GM12878 (cell line): ENCODE results near the gene KIAA0930. TPM values are rescaled to one million over a fixed set of nuclear protein-coding genes. Genes with fewer than 3 reads are reported as not detected.

Experiments
- ATAC-seq: fragments of 200-7000 bp; cut with Tn5 transposase; 3 replicates; pipeline ENCODE4 v1.9.1; 2020; ENCODE audit warnings: mild to moderate bottlenecking, moderate library complexity
- BruUV-seq: library from RNA; stranded (reverse); fragments of 400-500 nt; replicated peaks from 2 replicates; lab custom pipeline; 2021; lab: Mats Ljungman, UMichigan
- CTCF ChIA-PET: fragments of 300-600 bp; sonication (Branson Sonifier 250); formaldehyde crosslinking; extraction: SDS; loops from one replicate; lab custom pipeline; 2021; ENCODE audit warnings: inconsistent platforms; lab: Yijun Ruan, JAX
- POLR2A ChIA-PET: fragments of 350-600 bp; formaldehyde crosslinking; extraction: SDS; loops from one replicate; lab custom pipeline; 2021; ENCODE audit warnings: inconsistent platforms; lab: Charles Lee
- RAD21 ChIA-PET: fragments of 300-600 bp; sonication (Branson Sonifier 250); formaldehyde crosslinking; loops from one replicate; lab custom pipeline; 2023; ENCODE audit warnings: antibody characterized with exemption; ENCODE audit not compliant: unreplicated experiment; lab: Charles Lee
- SMC1A ChIA-PET: fragments of 300-600 bp; sonication (Branson Sonifier 250); formaldehyde crosslinking; loops from one replicate; lab custom pipeline; 2023; ENCODE audit not compliant: unreplicated experiment, uncharacterized antibody; lab: Charles Lee
- DNase-seq: peaks from one replicate; pipeline ENCODE4 v3.0.0-alpha.2; 2011; ENCODE audit warnings: low read depth, low spot score
- FAIRE-seq: peaks from 3 replicates; lab custom pipeline; 2011; peaks lifted over from hg19 to GRCh38; lab: Jason Lieb, UNC
- H2AFZ ChIP-seq: 2 replicates; pipeline ENCODE4 v1.6.0; 2011; ENCODE audit warnings: low read depth, low read length, control low read depth; ENCODE audit not compliant: control insufficient read depth
- H3K27ac ChIP-seq: 2 replicates; pipeline ENCODE4 v1.5.1; 2011; ENCODE audit warnings: control low read depth; ENCODE audit not compliant: control insufficient read depth, insufficient read depth
- H3K27me3 ChIP-seq, 2 experiments: replicated peaks in 1 of 2; 2 replicates each; pipeline versions ENCODE4 v1.6.0 to v1.6.1; 2011; ENCODE audit warnings: low read length in 1 of 2; ENCODE audit not compliant: control insufficient read depth in 2 of 2, insufficient read depth in 2 of 2
- H3K36me3 ChIP-seq, 2 experiments: 2 replicates each; pipeline ENCODE4 v1.5.1; 2011; ENCODE audit warnings: low read length in 1 of 2; ENCODE audit not compliant: control insufficient read depth in 2 of 2, insufficient read depth in 2 of 2
- H3K4me1 ChIP-seq: 2 replicates; pipeline ENCODE4 v1.6.1; 2011; ENCODE audit warnings: mild to moderate bottlenecking, low read length, moderate library complexity, mixed read lengths; ENCODE audit not compliant: control insufficient read depth, insufficient read depth
- H3K4me2 ChIP-seq: 2 replicates; pipeline ENCODE4 v1.6.0; 2011; ENCODE audit warnings: control low read depth; ENCODE audit not compliant: control insufficient read depth, insufficient read depth
- H3K4me3 ChIP-seq: fragments of 200-600 bp; sonication (generic); 2 replicates; pipeline ENCODE4 v1.5.1; 2016
- H3K79me2 ChIP-seq: 2 replicates; pipeline ENCODE4 v1.6.0; 2011; ENCODE audit warnings: low read length; ENCODE audit not compliant: control insufficient read depth, insufficient read depth
- H3K9ac ChIP-seq: 2 replicates; pipeline ENCODE4 v1.8.0; 2011; ENCODE audit warnings: low read length, control low read depth, mixed read lengths; ENCODE audit not compliant: control insufficient read depth, insufficient read depth
- H3K9me3 ChIP-seq: replicated peaks from 3 replicates; pipeline ENCODE4 v1.5.1; 2011; ENCODE audit warnings: mild to moderate bottlenecking, low read length; ENCODE audit not compliant: control insufficient read depth, insufficient read depth
- H4K20me1 ChIP-seq: 2 replicates; pipeline ENCODE4 v1.6.0; 2011; ENCODE audit not compliant: control insufficient read depth, insufficient read depth
- ATF7 ChIP-seq: fragments of 450-650 bp; IDR thresholded peaks from 2 replicates; pipeline ENCODE4 v1.6.1; 2016; ENCODE audit warnings: low read depth, mild to moderate bottlenecking
- DPF2 ChIP-seq: fragments of 450-650 bp; IDR thresholded peaks from 2 replicates; pipeline ENCODE4 v1.6.1; 2017; ENCODE audit warnings: mild to moderate bottlenecking
- HDGF ChIP-seq: fragments of 450-650 bp; IDR thresholded peaks from 2 replicates; pipeline ENCODE4 v1.6.1; 2016; ENCODE audit warnings: antibody characterized with exemption
- RAD21 ChIP-seq: IDR thresholded peaks from 2 replicates; pipeline ENCODE4 v1.6.1; 2011; ENCODE audit warnings: mild to moderate bottlenecking, low read depth, low read length, moderate library complexity; ENCODE audit not compliant: insufficient read depth
- SIX5 ChIP-seq: IDR thresholded peaks from 2 replicates; pipeline ENCODE4 v1.6.1; 2011; ENCODE audit warnings: mild to moderate bottlenecking, low read depth, low read length, moderate library complexity; ENCODE audit not compliant: severe bottlenecking
- YBX1 ChIP-seq: fragments of 450-650 bp; IDR thresholded peaks from 2 replicates; pipeline ENCODE4 v1.6.1; 2016; ENCODE audit warnings: antibody characterized with exemption
- ZNF207 ChIP-seq: fragments of 450-650 bp; IDR thresholded peaks from 2 replicates; pipeline ENCODE4 v1.6.1; 2014; ENCODE audit warnings: antibody characterized with exemption, mild to moderate bottlenecking, borderline replicate concordance
- WGBS: methylation state at CpG from one replicate; pipeline ENCODE4 v1.1.6; 2016; ENCODE audit warnings: low lambda C conversion rate; ENCODE audit not compliant: insufficient replicate concordance, insufficient coverage; ENCODE audit errors: missing lambda C conversion rate; 5-methylcytosine and 5-hydroxymethylcytosine counted together
- in situ Hi-C: fragments of 300-500 bp; cut with MboI; formaldehyde crosslinking; loops from 9 replicates; pipeline ENCODE4 v1.14.3; 2018; ENCODE audit warnings: mixed read lengths
- intact Hi-C: fragments of 100-400 bp; cut with micrococcal nuclease; formaldehyde crosslinking; loops from one replicate; pipeline ENCODE4 v1.14.2; 2022; ENCODE audit not compliant: unreplicated experiment
- polyA plus RNA-seq, 11 experiments: library from polyadenylated mRNA; depleted of rRNA in 4 of 11; unstranded in 6 of 11; stranded (reverse) in 5 of 11; fragments of >200 nt; fragmentation: Nextera tagmentation in 4 of 11; fragmentation: Illumina TruSeq in 1 of 11; extraction: Ambion mirVana in 4 of 11; extraction: Trizol in 1 of 11; gene quantifications; 1 replicate in 1 of 11; 2 replicates in 10 of 11; pipeline versions ENCODE4 v1.2.1 to v1.2.3, GENCODE V29; 2011 to 2016; ENCODE audit warnings: inconsistent platforms in 2 of 11, missing spikeins in 2 of 11, low read depth in 1 of 11
- total RNA-seq, 4 experiments: library from RNA; depleted of rRNA in 3 of 4; stranded (reverse); fragments of >200 nt in 3 of 4; fragmentation: Illumina TruSeq in 1 of 4; extraction: Trizol in 1 of 4; gene quantifications; 2 replicates each; pipeline versions ENCODE4 v1.2.1 to v1.2.3, GENCODE V29; 2013 to 2021
- TF ChIP-seq, protein P1 (sequence below): fragments of 450-650 bp; IDR thresholded peaks from 2 replicates; pipeline ENCODE4 v1.6.1; 2016; ENCODE audit warnings: mild to moderate bottlenecking, moderate library complexity, borderline replicate concordance
- TF ChIP-seq, protein P2 (sequence below): IDR thresholded peaks from 2 replicates; pipeline ENCODE4 v1.6.1; 2011; ENCODE audit warnings: low read depth, mild to moderate bottlenecking, low read length, moderate library complexity, borderline replicate concordance; ENCODE audit errors: extremely low read depth
- TF ChIP-seq, protein P3 (sequence below), 3 experiments: IDR thresholded peaks in 2 of 3; conservative IDR thresholded peaks in 1 of 3; 2 replicates each; pipeline ENCODE4 v1.5.1; 2011; ENCODE audit warnings: low read depth in 3 of 3, low read length in 3 of 3, mild to moderate bottlenecking in 3 of 3, control low read depth in 2 of 3, moderate library complexity in 2 of 3, inconsistent platforms in 1 of 3, mixed read lengths in 1 of 3; ENCODE audit not compliant: control insufficient read depth in 2 of 3, insufficient read depth in 1 of 3; ENCODE audit errors: extremely low read depth in 1 of 3

The KIAA0930 gene
- total and polyA plus RNA-seq, 10 of the 15 experiments (the other 5 are each of a cell fraction or from before 2014, with no cell fraction given): 3.6 to 125 (median 46.3) TPM

DNA sequence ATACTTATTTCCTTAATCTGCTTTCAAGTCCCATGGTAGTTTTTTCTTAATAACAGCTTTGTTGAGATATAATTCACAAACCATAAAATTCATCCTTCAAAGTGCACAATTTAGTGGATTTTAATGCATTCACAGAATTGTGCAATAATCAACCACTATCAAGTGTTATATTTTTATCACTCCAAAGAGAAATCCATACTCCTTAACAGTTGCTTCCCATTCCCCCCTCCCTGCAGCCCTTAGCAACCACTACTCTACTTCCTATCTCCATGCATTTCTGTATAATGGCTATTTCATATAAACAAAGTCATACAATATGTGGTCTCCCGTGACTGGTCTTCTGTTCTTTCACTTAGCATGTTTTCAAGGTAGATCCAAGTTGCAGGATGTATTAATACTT is 95.8 kb downstream of the KIAA0930 start:
- no peak overlapping the region for H3K4me2 ChIP-seq

DNA sequence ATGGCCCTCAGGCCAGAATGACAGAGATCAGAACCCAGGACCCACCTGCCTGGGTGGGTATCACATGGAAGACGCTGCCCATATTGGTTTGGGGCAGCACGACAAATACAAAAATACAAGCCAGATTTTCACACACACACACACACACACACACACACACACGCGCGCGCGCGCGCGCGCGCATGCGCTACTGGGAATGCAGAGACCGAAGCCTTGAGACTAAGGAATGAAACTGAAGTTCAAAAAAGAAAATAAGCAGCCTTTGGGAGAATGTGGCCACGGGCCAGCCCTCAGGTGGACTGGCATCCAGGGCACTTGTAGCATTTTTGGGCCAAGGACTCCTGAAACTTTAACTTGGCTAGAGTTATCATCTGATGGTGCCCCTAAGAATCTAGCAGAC is 98.3 kb downstream of the KIAA0930 start:
- Histone ChIP-seq H2AFZ (no peak overlapping the region), H3K36me3 (no peaks in the 10 kb centered on the region; a peak in 2 of 4 replicates), H3K9ac (no peak overlapping the region), H3K79me2 (no peaks in the 10 kb centered on the region), H3K4me2 (no peak overlapping the region), H3K4me3 (no peak overlapping the region), H3K27ac (no peak overlapping the region), H3K27me3 (no peaks in the 10 kb centered on the region), H3K4me1 (no peaks in the 10 kb centered on the region), H3K9me3 (no peaks in the 10 kb centered on the region; the same call in 2 of the 3 replicates), H4K20me1 (no peaks in the 10 kb centered on the region)
- SMC1A ChIA-PET: interaction anchor here (0.8 kb wide), 1 partner anchor 1474 kb away, joined by 5 read pairs; no protein-coding TSS in a partner anchor
- WGBS: 86% methylated on average over 15 of the region's 15 CpGs
- in situ Hi-C loops: no loop called here
- no peak for DNase-seq
- CTCF ChIA-PET: no interaction called here
- BruUV-seq: no TSS peak
- intact Hi-C loops: no loop called here
- POLR2A ChIA-PET: no interaction called here
- no peak for FAIRE-seq
- ATAC-seq: no peak
- RAD21 ChIA-PET: no interaction called here
- no peak for TF ChIP-seq ATF7
- TF ChIP-seq YBX1: no peak
- TF ChIP-seq, protein P1, sequence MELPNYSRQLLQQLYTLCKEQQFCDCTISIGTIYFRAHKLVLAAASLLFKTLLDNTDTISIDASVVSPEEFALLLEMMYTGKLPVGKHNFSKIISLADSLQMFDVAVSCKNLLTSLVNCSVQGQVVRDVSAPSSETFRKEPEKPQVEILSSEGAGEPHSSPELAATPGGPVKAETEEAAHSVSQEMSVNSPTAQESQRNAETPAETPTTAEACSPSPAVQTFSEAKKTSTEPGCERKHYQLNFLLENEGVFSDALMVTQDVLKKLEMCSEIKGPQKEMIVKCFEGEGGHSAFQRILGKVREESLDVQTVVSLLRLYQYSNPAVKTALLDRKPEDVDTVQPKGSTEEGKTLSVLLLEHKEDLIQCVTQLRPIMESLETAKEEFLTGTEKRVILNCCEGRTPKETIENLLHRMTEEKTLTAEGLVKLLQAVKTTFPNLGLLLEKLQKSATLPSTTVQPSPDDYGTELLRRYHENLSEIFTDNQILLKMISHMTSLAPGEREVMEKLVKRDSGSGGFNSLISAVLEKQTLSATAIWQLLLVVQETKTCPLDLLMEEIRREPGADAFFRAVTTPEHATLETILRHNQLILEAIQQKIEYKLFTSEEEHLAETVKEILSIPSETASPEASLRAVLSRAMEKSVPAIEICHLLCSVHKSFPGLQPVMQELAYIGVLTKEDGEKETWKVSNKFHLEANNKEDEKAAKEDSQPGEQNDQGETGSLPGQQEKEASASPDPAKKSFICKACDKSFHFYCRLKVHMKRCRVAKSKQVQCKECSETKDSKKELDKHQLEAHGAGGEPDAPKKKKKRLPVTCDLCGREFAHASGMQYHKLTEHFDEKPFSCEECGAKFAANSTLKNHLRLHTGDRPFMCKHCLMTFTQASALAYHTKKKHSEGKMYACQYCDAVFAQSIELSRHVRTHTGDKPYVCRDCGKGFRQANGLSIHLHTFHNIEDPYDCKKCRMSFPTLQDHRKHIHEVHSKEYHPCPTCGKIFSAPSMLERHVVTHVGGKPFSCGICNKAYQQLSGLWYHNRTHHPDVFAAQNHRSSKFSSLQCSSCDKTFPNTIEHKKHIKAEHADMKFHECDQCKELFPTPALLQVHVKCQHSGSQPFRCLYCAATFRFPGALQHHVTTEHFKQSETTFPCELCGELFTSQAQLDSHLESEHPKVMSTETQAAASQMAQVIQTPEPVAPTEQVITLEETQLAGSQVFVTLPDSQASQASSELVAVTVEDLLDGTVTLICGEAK: no peak
- no peak for TF ChIP-seq ZNF207
- TF ChIP-seq, protein P2, sequence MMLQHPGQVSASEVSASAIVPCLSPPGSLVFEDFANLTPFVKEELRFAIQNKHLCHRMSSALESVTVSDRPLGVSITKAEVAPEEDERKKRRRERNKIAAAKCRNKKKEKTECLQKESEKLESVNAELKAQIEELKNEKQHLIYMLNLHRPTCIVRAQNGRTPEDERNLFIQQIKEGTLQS: no peak

More for the DNA sequence above, 95.8 kb downstream of the KIAA0930 start:
- no peaks in the 10 kb centered on the region for H3K79me2 ChIP-seq
- no peaks in the 10 kb centered on the region; the same call in 2 of the 3 replicates for H3K9me3 ChIP-seq
- H3K4me3 ChIP-seq: no peak overlapping the region
- BruUV-seq: no TSS peak
- ATAC-seq: no peak
- H4K20me1 ChIP-seq: no peaks in the 10 kb centered on the region
- no peak overlapping the region for H2AFZ ChIP-seq
- 100% methylated on average over 1 of the region's 1 CpG for WGBS
- H3K36me3 ChIP-seq: no peaks in the 10 kb centered on the region; a peak in 2 of 4 replicates
- H3K27ac ChIP-seq: no peak overlapping the region
- no peaks in the 10 kb centered on the region for H3K27me3 ChIP-seq
- TF ChIP-seq SIX5: no peak
- TF ChIP-seq HDGF: no peak
- TF ChIP-seq, protein P3, sequence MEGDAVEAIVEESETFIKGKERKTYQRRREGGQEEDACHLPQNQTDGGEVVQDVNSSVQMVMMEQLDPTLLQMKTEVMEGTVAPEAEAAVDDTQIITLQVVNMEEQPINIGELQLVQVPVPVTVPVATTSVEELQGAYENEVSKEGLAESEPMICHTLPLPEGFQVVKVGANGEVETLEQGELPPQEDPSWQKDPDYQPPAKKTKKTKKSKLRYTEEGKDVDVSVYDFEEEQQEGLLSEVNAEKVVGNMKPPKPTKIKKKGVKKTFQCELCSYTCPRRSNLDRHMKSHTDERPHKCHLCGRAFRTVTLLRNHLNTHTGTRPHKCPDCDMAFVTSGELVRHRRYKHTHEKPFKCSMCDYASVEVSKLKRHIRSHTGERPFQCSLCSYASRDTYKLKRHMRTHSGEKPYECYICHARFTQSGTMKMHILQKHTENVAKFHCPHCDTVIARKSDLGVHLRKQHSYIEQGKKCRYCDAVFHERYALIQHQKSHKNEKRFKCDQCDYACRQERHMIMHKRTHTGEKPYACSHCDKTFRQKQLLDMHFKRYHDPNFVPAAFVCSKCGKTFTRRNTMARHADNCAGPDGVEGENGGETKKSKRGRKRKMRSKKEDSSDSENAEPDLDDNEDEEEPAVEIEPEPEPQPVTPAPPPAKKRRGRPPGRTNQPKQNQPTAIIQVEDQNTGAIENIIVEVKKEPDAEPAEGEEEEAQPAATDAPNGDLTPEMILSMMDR (IDR thresholded peaks at IDR 0.05 in 2 of 3, conservative IDR thresholded peaks at IDR 0.05 in 1 of 3; ENCODE audit: control insufficient read depth in 2 of 3, extremely low read depth in 1 of 3, insufficient read depth in 1 of 3, low read depth in 3 of 3, low read length in 3 of 3): no peak
- TF ChIP-seq DPF2: no peak
- no peak for TF ChIP-seq RAD21
- TF ChIP-seq, all 136 proteins: peak for 0
- FAIRE-seq (no peak), DNase-seq (no peak)
- POLR2A ChIA-PET: no interaction called here
- Histone ChIP-seq H3K9ac (no peak overlapping the region), H3K4me1 (no peaks in the 10 kb centered on the region)
- intact Hi-C loops (no loop called here), in situ Hi-C loops (no loop called here)
- RAD21 ChIA-PET: no interaction called here
- SMC1A ChIA-PET: no interaction called here
- CTCF ChIA-PET: no interaction called here
